Measurements from ENCODE around the gene TRIM41. TPM values are rescaled to one million over a fixed set of nuclear protein-coding genes. Genes with fewer than 3 reads are reported as not detected.

The TRIM41 gene
- total and polyA plus RNA-seq, 2 of the 13 experiments (the other 11 are each of a cell fraction or from before 2014, with no cell fraction given): 10.2 to 16.7 TPM

GRCh38 chr5:181245427-181246275 is 22.6 kb downstream of the TRIM41 start (continued):
- no peak for TF ChIP-seq CEBPG (CRISPR knock-in tag; IDR thresholded peaks at IDR 0.05)
- TF ChIP-seq ISX (CRISPR knock-in tag; conservative IDR thresholded peaks at IDR 0.05): no peak
- no peak for TF ChIP-seq ATF3 (CRISPR knock-in tag; IDR thresholded peaks at IDR 0.05)
- no peak for TF ChIP-seq SRF (IDR thresholded peaks at IDR 0.05; ENCODE audit: low read depth, low read length)
- TF ChIP-seq HBP1 (CRISPR knock-in tag; IDR thresholded peaks at IDR 0.05; ENCODE audit: low read depth): no peak
- TF ChIP-seq THAP11 (CRISPR knock-in tag; IDR thresholded peaks at IDR 0.05): no peak
- TF ChIP-seq SNAPC2 (CRISPR knock-in tag; IDR thresholded peaks at IDR 0.05): no peak
- no peak for TF ChIP-seq ZNF598 (CRISPR knock-in tag; IDR thresholded peaks at IDR 0.05; ENCODE audit: borderline replicate concordance)
- no peak; the same call in 1 of the 2 replicates for TF ChIP-seq ZNF605 (CRISPR knock-in tag; IDR thresholded peaks at IDR 0.05)
- TF ChIP-seq SMARCC2 (IDR thresholded peaks at IDR 0.05): no peak
- no peak for TF ChIP-seq ZNF441 (CRISPR knock-in tag; IDR thresholded peaks at IDR 0.05; ENCODE audit: borderline replicate concordance)
- no peak for TF ChIP-seq NR2F2 (IDR thresholded peaks at IDR 0.05; ENCODE audit: borderline replicate concordance, low read depth)
- no peak for TF ChIP-seq MAFG (CRISPR knock-in tag; IDR thresholded peaks at IDR 0.05)
- TF ChIP-seq GPBP1L1 (CRISPR knock-in tag; IDR thresholded peaks at IDR 0.05): no peak
- TF ChIP-seq U2AF1 (optimal IDR thresholded peaks at IDR 0.05; ENCODE audit: low read depth, low read length): no peak
- TF ChIP-seq FIP1L1 (IDR thresholded peaks at IDR 0.05; ENCODE audit: borderline replicate concordance, insufficient read depth, low read depth, low read length): no peak
- TF ChIP-seq ATF7 (IDR thresholded peaks at IDR 0.05): no peak
- no peak for TF ChIP-seq ATF7 (CRISPR knock-in tag; IDR thresholded peaks at IDR 0.05)
- TF ChIP-seq ZNF569 (CRISPR knock-in tag; IDR thresholded peaks at IDR 0.05; ENCODE audit: borderline replicate concordance): no peak
- TF ChIP-seq DZIP1 (CRISPR knock-in tag; IDR thresholded peaks at IDR 0.05): no peak
- no peak for TF ChIP-seq E2F5 (CRISPR knock-in tag; conservative IDR thresholded peaks at IDR 0.05)
- no peak for TF ChIP-seq SETDB1 (CRISPR knock-in tag; IDR thresholded peaks at IDR 0.05; ENCODE audit: borderline replicate concordance)
- 0 out of 2 replicates have a peak, but pooled peaks have one; percentile 62 for TF ChIP-seq ZFP37 (CRISPR knock-in tag; IDR thresholded peaks at IDR 0.05; ENCODE audit: borderline replicate concordance)
- no peak for TF ChIP-seq KLF12 (CRISPR knock-in tag; IDR thresholded peaks at IDR 0.05; ENCODE audit: borderline replicate concordance)
- 0 out of 2 replicates have a peak, but pooled peaks have one; percentile 57 for TF ChIP-seq ZNF558 (CRISPR knock-in tag; IDR thresholded peaks at IDR 0.05; ENCODE audit: borderline replicate concordance)
